ENCODE measurements around the gene METTL18. TPM values are rescaled to one million over a fixed set of nuclear protein-coding genes. Genes with fewer than 3 reads are reported as not detected.

METTL18 gene
- polyA plus RNA-seq, 3 donors = 0.68 to 2.5 (median 2.3) TPM

DNA sequence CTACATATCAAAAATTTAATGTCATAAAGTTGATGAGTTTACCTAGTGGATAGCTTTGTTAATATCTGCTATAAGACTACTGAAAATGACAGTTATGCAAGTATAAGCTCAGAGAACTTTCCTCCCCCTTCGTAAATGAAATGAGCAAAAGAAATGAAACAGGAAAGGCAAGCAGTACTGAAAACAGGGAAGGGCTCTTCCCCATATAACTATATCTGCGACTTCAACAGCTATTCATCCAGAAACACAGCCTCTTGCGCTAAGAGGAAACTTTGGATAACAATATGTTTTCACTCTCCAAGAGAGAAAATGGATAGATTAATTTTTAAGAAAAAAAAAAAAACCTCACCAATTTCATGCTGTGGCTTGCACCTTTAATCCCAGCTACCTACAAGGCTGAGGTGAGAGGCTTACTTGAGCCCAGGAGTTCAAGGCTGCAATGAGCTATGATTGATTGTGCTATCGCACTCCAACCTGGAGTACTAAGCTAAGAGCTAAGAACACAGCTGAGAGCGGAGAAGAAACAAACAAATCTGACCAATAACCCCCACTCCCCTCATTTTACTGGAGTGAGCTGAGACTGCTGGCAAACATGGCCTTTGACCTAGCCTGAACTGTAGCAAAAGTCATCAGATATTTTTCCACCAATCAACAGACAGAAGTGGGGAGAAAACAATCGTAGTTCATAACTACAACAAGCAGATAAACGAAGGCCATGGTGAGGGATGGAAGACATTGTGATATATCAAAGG is 29.0 kb downstream of the METTL18 start:
- Mint-ChIP-seq H3K9me3 (peaks cover 0 to 6% (median 0%) of the 10 kb centered on the region in 7 donors), H3K4me1 (no peaks in the 10 kb centered on the region), H3K36me3 (no peaks in the 10 kb centered on the region), H3K27ac (no peak overlapping the region), H3K27me3 (ENCODE audit: low read depth in 3 of 3) (peaks cover 0 to 1% (median 0%) of the 10 kb centered on the region in 3 donors), H3K4me3 (no peak overlapping the region)
- peaks cover 0 to 3% of the 10 kb centered on the region in 2 donors for H3K27me3 ChIP-seq (ENCODE audit: control insufficient read depth in 2 of 2, insufficient read depth in 2 of 2, low read length in 2 of 2)
- H3K9me3 ChIP-seq (replicated peaks in 1 of 2; ENCODE audit: control insufficient read depth in 1 of 2, insufficient read depth in 1 of 2, low read length in 2 of 2) = no peaks in the 10 kb centered on the region
- no peaks in the 10 kb centered on the region for H3K36me3 ChIP-seq (replicated peaks in 1 of 2; ENCODE audit: control insufficient read depth in 1 of 2, insufficient read depth in 2 of 2, low read length in 2 of 2)
- no CpG with 5 or more reads among the region's 7 CpGs for WGBS (ENCODE audit: insufficient coverage)
- H3K4me3 ChIP-seq (replicated peaks in 1 of 3; ENCODE audit: low read depth in 2 of 3, low read length in 3 of 3) = no peak overlapping the region
- no peak overlapping the region for H2AFZ ChIP-seq (ENCODE audit: insufficient read depth, low read depth, low read length, poor library complexity, severe bottlenecking)
- H3K4me1 ChIP-seq (ENCODE audit: control insufficient read depth in 1 of 2, insufficient read depth in 2 of 2, low read length in 2 of 2) = no peaks in the 10 kb centered on the region
- H3K79me2 ChIP-seq (ENCODE audit: insufficient read depth, low read length) = no peaks in the 10 kb centered on the region
- no peak for DNase-seq
- H3K27ac ChIP-seq (ENCODE audit: low read depth in 1 of 2, low read length in 2 of 2) = no peak overlapping the region
- H3K9ac ChIP-seq (ENCODE audit: insufficient read depth, low read length, poor library complexity, severe bottlenecking) = no peak overlapping the region
- no peak for TF ChIP-seq CTCF (IDR thresholded peaks at IDR 0.05)
- no peaks in the 10 kb centered on the region for H4K20me1 ChIP-seq (ENCODE audit: insufficient read depth, low read length)
- no peak overlapping the region for H3K4me2 ChIP-seq (replicated peaks; ENCODE audit: extremely low read depth, low read length, poor library complexity, severe bottlenecking)
- intact Hi-C loops (cut with micrococcal nuclease) = no loop called here

- H3K4me2 ChIP-seq (replicated peaks; ENCODE audit: extremely low read depth, low read length, poor library complexity, severe bottlenecking) = no peak overlapping the region
- no peaks in the 10 kb centered on the region for H3K9me3 ChIP-seq (replicated peaks in 1 of 2; ENCODE audit: control insufficient read depth in 1 of 2, insufficient read depth in 1 of 2, low read length in 2 of 2)
- no peak for TF ChIP-seq CTCF (IDR thresholded peaks at IDR 0.05)
- H3K27me3 Mint-ChIP-seq (ENCODE audit: low read depth in 3 of 3) = peaks cover 0 to 1% (median 0%) of the 10 kb centered on the region in 3 donors
- H3K9me3 Mint-ChIP-seq = peaks cover 0 to 6% (median 2%) of the 10 kb centered on the region in 7 donors
- no peak for DNase-seq
- no peak overlapping the region for H3K4me3 ChIP-seq (replicated peaks in 1 of 3; ENCODE audit: low read depth in 2 of 3, low read length in 3 of 3)
- no peak overlapping the region for H3K4me3 Mint-ChIP-seq
- H3K27me3 ChIP-seq (ENCODE audit: control insufficient read depth in 2 of 2, insufficient read depth in 2 of 2, low read length in 2 of 2) = peaks cover 0 to 3% of the 10 kb centered on the region in 2 donors
- H4K20me1 ChIP-seq (ENCODE audit: insufficient read depth, low read length) = no peaks in the 10 kb centered on the region
- H3K36me3 ChIP-seq (replicated peaks in 1 of 2; ENCODE audit: control insufficient read depth in 1 of 2, insufficient read depth in 2 of 2, low read length in 2 of 2) = no peaks in the 10 kb centered on the region
- no peaks in the 10 kb centered on the region for H3K4me1 ChIP-seq (ENCODE audit: control insufficient read depth in 1 of 2, insufficient read depth in 2 of 2, low read length in 2 of 2)
- H3K36me3 Mint-ChIP-seq = no peaks in the 10 kb centered on the region
- no CpG with 5 or more reads among the region's 1 CpG for WGBS (ENCODE audit: insufficient coverage)
- H3K27ac ChIP-seq (ENCODE audit: low read depth in 1 of 2, low read length in 2 of 2) = no peak overlapping the region
- intact Hi-C loops (cut with micrococcal nuclease) = no loop called here
- no peak overlapping the region for H3K9ac ChIP-seq (ENCODE audit: insufficient read depth, low read length, poor library complexity, severe bottlenecking)
- H3K4me1 Mint-ChIP-seq = no peaks in the 10 kb centered on the region
- no peak overlapping the region for H2AFZ ChIP-seq (ENCODE audit: insufficient read depth, low read depth, low read length, poor library complexity, severe bottlenecking)
- no peak overlapping the region for H3K27ac Mint-ChIP-seq
- H3K79me2 ChIP-seq (ENCODE audit: insufficient read depth, low read length) = no peaks in the 10 kb centered on the region
These were observed 29.8 kb downstream of the METTL18 start for GRCh38 chr1:169764919-169765318.
